GM20431 (cell line): ENCODE results near the gene COL12A1.

ENCODE experiments used
- in situ Hi-C: fragments of 300-500 bp; cut with MseI, MboI; formaldehyde crosslinking; loops from one replicate; pipeline ENCODE4 v1.15.0; 2020; ENCODE audit warnings: low sequenced_read_pairs; ENCODE audit not compliant: unreplicated experiment

The COL12A1 gene

DNA sequence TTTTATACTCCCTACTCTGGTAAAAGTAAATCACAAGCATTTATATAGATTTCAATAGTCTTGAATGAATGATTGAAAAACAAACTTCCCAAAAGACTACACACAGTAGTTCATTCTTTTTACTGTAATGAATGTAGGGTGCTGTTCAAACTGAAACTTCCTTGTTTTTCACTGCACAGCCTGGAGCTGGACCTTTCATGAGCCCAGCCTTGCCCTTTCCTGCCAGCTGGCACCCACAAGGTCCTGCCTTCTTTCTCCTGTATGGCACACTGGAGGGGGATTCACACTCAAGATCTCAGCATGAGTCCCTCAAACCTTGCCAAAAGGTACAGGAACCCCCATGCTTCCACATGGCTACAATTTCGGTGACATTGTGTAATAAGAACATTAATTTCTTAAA is 50.9 kb downstream of the COL12A1 start:
- in situ Hi-C loops, result no loop called here

DNA sequence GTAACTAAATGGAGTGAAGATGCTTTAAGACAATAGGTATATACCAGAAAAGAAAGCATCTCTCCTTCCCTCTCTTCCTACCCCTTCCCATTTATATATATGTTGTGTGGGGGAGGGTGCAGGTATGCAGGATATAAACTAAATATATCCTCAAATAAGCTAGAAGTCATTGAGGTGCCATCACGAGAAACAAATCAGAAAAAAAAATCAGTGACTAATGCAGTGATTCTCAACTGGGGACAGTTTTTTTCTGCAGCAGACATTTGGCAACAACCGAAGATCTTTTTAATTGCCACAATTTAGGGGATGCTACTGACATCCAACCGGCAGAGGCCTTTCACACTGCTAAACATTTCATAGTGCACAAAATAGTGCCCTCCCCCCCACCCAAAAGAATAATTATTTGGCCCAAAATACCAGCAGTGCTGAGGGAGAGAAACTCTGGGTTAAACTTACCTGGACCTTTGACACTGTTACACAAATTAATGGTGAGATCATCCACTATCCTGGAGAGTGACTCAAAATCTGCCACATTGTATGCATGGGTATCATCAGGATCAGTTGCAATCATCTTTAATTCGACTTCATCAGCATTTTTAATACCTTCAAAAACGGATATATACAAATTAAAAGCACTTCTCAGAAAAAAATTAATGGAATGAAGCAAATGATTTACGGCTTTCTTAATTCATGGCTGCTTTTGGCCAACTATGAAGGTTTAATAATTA is 55.0 kb downstream of the COL12A1 start:
- in situ Hi-C loops, result no loop called here

GRCh38 chr6:75149696-75150095 is 56.2 kb downstream of the COL12A1 start:
- in situ Hi-C loops, result no loop called here

GRCh38 chr6:75149240-75149639 is 56.6 kb downstream of the COL12A1 start:
- in situ Hi-C loops, result no loop called here

GRCh38 chr6:75147512-75147911 is 58.3 kb downstream of the COL12A1 start:
- in situ Hi-C loops, result no loop called here

- in situ Hi-C loops, result no loop called here
These were observed 59.9 kb downstream of the COL12A1 start for GRCh38 chr6:75145976-75146375.

DNA sequence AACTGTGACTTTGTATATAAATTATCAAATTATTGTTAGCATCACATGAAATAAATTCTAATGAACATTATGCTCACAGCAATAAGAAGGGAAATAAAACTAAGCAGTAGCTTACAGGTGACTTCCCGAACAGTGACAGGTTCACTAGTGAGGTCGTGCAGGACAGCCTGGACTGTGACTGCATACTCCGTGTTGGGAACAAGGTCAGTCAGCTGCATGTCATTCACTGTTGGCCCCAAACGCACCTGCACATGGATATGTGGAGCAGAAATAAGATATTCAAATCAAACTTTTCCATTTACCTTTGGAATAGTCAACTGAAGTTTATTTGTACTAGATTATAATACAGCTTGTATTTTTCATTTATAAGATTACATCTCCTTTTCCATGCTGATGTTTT is 60.6 kb downstream of the COL12A1 start:
- in situ Hi-C loops, result no loop called here

GRCh38 chr6:75144386-75144785 is 61.5 kb downstream of the COL12A1 start:
- in situ Hi-C loops, result no loop called here

DNA sequence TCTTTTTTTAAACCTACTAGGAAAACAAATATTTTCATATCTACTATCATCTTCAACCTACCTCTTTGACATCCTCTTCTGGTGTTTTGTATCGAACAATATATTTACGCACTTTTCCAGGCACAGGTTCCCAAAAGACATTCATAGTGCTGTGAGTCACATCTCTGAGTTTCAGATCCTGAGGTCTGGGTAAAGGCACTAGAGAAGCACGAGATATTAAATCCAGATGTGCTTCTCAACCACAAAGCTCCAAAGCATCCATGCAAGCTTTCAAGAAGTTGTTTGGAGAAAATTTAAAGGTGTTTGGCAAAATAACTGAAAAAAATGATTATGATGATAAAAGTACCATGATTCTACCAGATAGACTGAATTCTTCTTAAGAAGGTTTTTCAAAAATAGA is 62.7 kb downstream of the COL12A1 start:
- in situ Hi-C loops, result no loop called here

DNA sequence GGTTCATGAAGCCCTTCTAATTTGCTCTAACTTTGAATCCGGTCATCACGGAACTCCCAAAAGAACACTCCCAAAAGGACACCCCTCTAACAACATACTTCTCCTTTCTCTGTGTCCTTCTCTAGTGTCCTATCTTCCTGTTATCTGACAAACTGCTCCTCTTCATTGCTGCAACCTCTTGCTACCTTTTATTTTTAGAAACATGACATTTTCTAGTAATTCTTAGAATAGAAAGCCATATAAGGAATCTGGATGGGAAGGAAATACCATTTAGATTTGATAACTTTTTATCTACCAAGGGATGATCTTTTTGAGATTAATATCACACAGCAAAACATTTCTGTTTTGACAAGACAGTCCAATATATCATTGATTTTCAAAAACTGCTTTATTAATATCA is 63.1 kb downstream of the COL12A1 start:
- in situ Hi-C loops, result no loop called here

DNA sequence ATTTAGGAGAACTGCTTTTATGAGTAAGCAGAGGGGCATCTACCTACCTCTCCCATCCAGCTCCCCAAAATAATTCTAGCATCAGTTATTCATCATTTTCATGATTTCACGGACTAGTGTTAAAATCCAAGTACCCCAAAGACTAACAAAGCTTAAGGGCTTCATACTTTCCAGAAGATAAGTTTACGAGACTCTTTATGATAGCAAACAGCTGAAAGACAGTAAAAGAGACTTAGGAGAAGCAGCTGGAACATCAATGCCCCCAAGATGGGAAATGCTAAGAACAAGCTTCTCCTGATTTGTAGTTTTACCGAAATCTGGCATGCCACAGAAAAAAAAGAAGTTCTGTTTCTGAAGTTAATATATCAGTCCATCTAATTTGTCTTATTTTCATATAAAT is 70.0 kb downstream of the COL12A1 start:
- in situ Hi-C loops, result no loop called here

DNA sequence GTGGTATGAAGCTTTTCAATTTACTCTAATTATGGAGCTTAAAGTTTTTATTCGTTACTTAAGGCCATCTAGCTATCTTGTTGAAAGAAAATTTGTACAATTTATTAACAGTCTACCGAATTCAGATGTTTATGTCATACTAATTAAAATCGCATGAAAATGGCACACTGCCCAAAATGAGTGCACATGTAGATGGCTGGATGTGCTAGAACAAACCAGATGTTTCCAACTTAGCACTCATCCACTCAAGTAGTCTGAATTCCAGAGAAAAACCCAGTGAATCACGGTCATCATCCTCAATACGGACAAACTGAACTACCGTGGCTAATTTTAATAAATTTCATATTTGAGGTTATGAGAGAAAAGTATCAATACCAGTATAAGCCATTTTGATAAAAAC is 70.4 kb downstream of the COL12A1 start:
- in situ Hi-C loops, result no loop called here

- in situ Hi-C loops, result no loop called here
These were observed 75.1 kb downstream of the COL12A1 start for GRCh38 chr6:75130784-75131183.

DNA sequence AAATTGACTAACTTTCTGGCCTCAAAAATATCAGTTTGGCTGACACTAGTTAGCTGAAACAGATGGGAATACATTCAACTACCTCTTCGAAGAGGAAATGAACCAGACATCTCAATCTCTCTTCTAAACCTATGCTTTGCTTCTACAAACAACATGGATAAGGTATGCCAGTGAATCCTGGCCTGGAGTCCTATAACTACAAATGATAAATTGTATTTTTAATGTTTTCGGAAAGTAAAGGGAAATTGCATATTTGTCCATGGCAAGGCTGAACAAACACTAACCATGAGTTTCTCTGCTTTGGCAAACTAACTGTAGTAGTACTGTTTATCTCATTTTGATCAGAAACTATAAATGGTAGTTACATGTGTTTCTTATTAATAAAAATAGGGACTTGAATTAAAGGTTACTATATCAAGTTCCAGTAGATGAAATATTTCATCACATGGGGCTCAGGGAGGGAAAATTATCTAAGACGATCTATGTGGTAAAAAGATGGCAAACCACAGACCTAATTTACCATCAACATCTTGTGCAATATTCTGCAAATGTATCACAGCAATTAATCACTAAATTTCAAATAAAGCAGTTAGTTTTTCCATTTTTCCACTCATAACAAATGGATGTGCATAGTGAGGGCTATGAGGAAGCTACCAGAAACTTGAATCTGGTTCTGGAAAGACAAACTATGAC is 76.8 kb downstream of the COL12A1 start:
- in situ Hi-C loops, result no loop called here

- in situ Hi-C loops, result no loop called here
These were observed 79.3 kb downstream of the COL12A1 start for GRCh38 chr6:75126518-75126917.

DNA sequence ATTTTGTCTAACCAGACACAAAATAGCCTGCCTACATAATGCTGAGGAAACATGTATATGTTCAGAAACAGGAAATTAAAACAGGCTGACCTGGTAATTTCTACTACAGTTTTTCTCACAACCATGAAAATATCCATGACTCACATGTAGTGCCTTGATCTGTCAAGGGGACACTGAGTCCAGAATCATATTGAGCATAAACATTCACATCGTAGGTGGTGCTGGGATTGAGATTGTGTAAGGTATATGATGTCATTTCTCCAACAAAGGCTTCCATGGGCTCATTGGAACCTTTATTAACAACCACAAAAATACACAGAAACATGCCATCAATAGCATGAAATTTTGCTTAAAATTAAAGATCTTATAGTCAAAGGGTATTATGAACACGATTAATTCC is 80.9 kb downstream of the COL12A1 start:
- in situ Hi-C loops, result no loop called here

GRCh38 chr6:75124085-75124484 is 81.8 kb downstream of the COL12A1 start:
- in situ Hi-C loops, result no loop called here

- in situ Hi-C loops, result no loop called here
These were observed 86.8 kb downstream of the COL12A1 start for GRCh38 chr6:75118925-75119515.

- in situ Hi-C loops, result no loop called here
These were observed 88.2 kb downstream of the COL12A1 start for GRCh38 chr6:75117701-75118100.

- in situ Hi-C loops, result no loop called here
These were observed 88.9 kb downstream of the COL12A1 start for GRCh38 chr6:75116946-75117345.

- in situ Hi-C loops, result no loop called here
These were observed 90.4 kb downstream of the COL12A1 start for GRCh38 chr6:75115481-75115880.
